ENCODE results near the gene DYNLT4. TPM values are rescaled to one million over a fixed set of nuclear protein-coding genes. Genes with fewer than 3 reads are reported as not detected.

DYNLT4 gene
- total and polyA plus RNA-seq, 2 of the 8 experiments (the other 6 are each of a cell fraction or from before 2014, with no cell fraction given), result 0.29 TPM; not detected in 1

DNA sequence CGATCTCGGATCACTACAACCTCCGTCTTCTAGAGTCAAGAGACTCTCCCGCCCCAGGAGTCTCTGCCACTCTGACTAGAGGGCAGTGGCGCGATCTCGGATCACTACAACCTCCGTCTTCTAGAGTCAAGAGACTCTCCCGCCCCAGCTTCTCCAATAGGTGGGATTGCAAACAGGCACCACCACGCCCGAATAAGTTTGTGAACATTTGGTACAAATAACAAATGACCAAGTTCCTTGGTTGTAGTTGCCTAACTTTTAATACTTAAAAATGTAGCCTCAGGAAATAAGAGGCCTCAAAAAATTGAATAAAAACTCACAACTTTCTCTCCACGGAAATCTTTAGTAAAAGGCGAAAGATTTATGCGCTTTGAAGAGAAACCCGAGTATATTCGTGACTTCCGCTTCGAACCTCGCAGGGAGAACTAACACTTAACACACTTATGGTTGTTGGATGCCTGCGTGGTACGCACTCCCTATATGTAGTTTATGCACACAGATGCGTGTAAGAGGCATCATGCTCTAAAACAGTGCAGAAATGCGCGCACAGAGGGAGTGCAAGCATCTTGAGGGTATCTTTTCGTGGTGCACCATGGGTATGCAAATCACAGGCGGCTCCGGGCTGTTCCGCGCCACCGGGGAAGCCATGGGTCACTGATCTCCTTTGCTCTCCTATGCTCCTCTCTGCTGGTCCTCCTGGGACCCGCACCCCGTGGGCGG is 12.6 kb upstream of the DYNLT4 start (continued):
- no peak for TF ChIP-seq TCF12 (IDR thresholded peaks at IDR 0.05; ENCODE audit: low read depth, low read length)
- TF ChIP-seq, protein P1, sequence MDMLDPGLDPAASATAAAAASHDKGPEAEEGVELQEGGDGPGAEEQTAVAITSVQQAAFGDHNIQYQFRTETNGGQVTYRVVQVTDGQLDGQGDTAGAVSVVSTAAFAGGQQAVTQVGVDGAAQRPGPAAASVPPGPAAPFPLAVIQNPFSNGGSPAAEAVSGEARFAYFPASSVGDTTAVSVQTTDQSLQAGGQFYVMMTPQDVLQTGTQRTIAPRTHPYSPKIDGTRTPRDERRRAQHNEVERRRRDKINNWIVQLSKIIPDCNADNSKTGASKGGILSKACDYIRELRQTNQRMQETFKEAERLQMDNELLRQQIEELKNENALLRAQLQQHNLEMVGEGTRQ (IDR thresholded peaks at IDR 0.05; ENCODE audit: low read length), result 0 out of 2 replicates have a peak, but pooled peaks have one; percentile 23
- TF ChIP-seq TBP (IDR thresholded peaks at IDR 0.05; ENCODE audit: low read depth, low read length), result peak; percentile 99
- no peak for TF ChIP-seq RFX5 (IDR thresholded peaks at IDR 0.05; ENCODE audit: borderline replicate concordance, low read depth, low read length)
- peak; percentile 87 for TF ChIP-seq JUND (IDR thresholded peaks at IDR 0.05; ENCODE audit: low read length)
- TF ChIP-seq KDM1A (IDR thresholded peaks at IDR 0.05; ENCODE audit: borderline replicate concordance, low read length), result no peak
- TF ChIP-seq HDAC2 (IDR thresholded peaks at IDR 0.05; ENCODE audit: borderline replicate concordance in 1 of 2, low read depth in 2 of 2, low read length in 2 of 2), result peak in 1 of 2 experiments; percentile 81; a peak in 2 of 4 replicates
- no peak for TF ChIP-seq SAP30 (IDR thresholded peaks at IDR 0.05; ENCODE audit: insufficient read depth, insufficient replicate concordance, low read length)
- TF ChIP-seq SIN3A (conservative IDR thresholded peaks at IDR 0.05 in 1 of 2, IDR thresholded peaks at IDR 0.05 in 1 of 2; ENCODE audit: low read depth in 1 of 2, low read length in 2 of 2), result peak; percentile 8 to 76; a peak in 1 of 4 replicates
